Activated T-cell treated with anti-CD3 and anti-CD28 coated beads, Interleukin-2, amount 50 U/mL, for 72 hours (primary cell): Measurements from ENCODE around the gene FARP2. TPM values are rescaled to one million over a fixed set of nuclear protein-coding genes. Genes with fewer than 3 reads are reported as not detected.
A peak's percentile ranks its signal among the peaks of the same experiment; 100 is the strongest.

Source experiments
- ATAC-seq, 2 donors: fragments of 150-1000 bp; cut with Tn5 transposase; replicated peaks in 1 of 2; 2 replicates each; pipeline ENCODE4 v1.10.0; 2021; ENCODE audit warnings: moderate library complexity in 2 of 2, mild to moderate bottlenecking in 1 of 2
- DNase-seq, 2 donors: peaks; one replicate each; pipeline ENCODE4 v3.0.0; 2021 to 2022; ENCODE audit warnings: mixed read lengths in 1 of 2
- H3K27ac Mint-ChIP-seq: one replicate; pipeline ENCODE4 v1.8.0; 2022; ENCODE audit warnings: mild to moderate bottlenecking, moderate library complexity, mixed read lengths
- H3K27me3 Mint-ChIP-seq: one replicate; pipeline ENCODE4 v1.8.0; 2022; ENCODE audit warnings: low read depth, mixed read lengths
- H3K36me3 Mint-ChIP-seq, 2 donors: one replicate each; pipeline ENCODE4 v1.8.0; 2022; ENCODE audit warnings: mixed read lengths in 2 of 2, mild to moderate bottlenecking in 1 of 2; ENCODE audit not compliant: insufficient read depth in 2 of 2
- H3K4me1 Mint-ChIP-seq: one replicate; pipeline ENCODE4 v1.8.0; 2022; ENCODE audit warnings: low read depth, mixed read lengths
- H3K4me3 Mint-ChIP-seq, 2 donors: one replicate each; pipeline ENCODE4 v1.8.0; 2022; ENCODE audit warnings: mild to moderate bottlenecking in 2 of 2, mixed read lengths in 2 of 2, moderate library complexity in 2 of 2
- H3K9me3 Mint-ChIP-seq, 2 donors: one replicate each; pipeline ENCODE4 v1.8.0; 2022; ENCODE audit warnings: mixed read lengths in 2 of 2
- total RNA-seq, 2 donors: library from RNA; stranded (reverse); gene quantifications; one replicate each; pipeline ENCODE4 v1.2.3, GENCODE V29; 2022

FARP2 gene
- total RNA-seq, 2 donors from 2014 or later = 30.2 to 30.8 TPM

DNA sequence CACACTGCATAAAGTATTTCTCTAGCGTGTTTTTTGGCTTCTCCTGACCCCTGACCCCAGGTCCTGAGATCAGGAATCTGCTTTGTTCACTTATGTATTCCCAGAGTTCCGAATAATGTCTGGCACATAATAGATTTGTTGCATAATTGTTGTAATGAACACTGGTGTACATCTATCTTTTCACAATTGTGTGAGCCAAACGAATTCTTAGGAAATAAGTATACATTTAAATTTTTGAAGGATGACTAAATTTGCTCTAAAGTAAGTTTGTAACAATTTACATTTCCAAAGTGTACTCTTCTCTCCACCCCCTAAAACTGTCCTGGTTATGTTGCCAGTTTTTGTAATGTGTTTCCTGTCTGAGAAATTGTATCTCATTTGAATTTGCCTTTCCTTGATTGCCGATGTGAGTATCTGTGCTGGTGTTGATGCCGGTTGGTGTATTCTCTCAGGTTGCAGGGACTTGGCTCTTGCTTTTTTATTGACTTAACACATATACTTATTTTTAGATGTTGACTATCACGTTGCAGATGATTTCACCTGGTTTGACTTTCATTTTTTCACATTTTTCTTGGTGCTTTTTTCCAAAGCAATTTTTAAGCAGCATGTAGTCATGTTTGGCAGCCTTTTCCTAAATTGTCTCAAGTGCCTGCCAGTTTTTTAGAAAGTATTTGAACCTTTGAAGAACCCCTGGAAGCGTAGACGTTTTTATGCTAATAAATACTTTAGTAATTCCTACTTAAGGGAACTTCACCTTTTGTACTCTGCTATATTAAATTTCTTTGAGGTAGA, 16.1 kb upstream of the FARP2 start:
- no peaks in the 10 kb centered on the region for H3K9me3 Mint-ChIP-seq
- no peaks in the 10 kb centered on the region for H3K27me3 Mint-ChIP-seq
- H3K27ac Mint-ChIP-seq = peak overlapping the region; percentile 84
- ATAC-seq (no peak), DNase-seq (no peak)
- peaks cover 17 to 48% of the 10 kb centered on the region in 2 donors for H3K36me3 Mint-ChIP-seq
- H3K4me1 Mint-ChIP-seq = peaks cover 42% of the 10 kb centered on the region
- no peak overlapping the region for H3K4me3 Mint-ChIP-seq

DNA sequence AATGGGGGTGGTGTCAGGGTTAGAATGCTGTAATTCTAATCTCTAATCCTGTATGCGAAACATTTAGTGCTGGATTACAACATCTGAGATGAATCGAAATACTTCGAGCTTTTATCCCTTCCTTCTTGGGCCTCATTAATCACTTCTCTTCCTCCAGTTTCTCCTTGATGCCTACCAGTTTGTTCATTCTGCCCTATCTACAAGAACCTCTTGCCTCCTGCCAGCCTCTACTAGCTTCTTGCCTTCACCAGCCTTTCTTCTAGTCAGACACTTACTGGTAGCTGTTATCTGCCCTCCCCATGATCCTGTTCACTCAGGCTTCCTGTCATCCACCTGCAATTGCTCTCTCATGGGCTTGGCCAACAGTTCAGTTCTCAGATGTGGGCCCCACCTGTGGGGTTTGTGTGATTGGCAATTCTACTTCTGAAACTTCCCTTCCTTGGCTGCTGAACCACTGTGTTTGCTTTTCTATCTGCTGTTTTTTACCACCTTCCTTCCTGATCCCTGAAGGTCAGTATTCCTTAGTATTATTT, 15.4 kb upstream of the FARP2 start:
- Mint-ChIP-seq H3K36me3 (peaks cover 17 to 49% of the 10 kb centered on the region in 2 donors), H3K4me3 (peak overlapping the region in 1 of 2 donors; percentile 23), H3K27ac (peak overlapping the region; percentile 84), H3K27me3 (no peaks in the 10 kb centered on the region), H3K9me3 (no peaks in the 10 kb centered on the region), H3K4me1 (peaks cover 35% of the 10 kb centered on the region)
- ATAC-seq = no peak
- no peak for DNase-seq

DNA sequence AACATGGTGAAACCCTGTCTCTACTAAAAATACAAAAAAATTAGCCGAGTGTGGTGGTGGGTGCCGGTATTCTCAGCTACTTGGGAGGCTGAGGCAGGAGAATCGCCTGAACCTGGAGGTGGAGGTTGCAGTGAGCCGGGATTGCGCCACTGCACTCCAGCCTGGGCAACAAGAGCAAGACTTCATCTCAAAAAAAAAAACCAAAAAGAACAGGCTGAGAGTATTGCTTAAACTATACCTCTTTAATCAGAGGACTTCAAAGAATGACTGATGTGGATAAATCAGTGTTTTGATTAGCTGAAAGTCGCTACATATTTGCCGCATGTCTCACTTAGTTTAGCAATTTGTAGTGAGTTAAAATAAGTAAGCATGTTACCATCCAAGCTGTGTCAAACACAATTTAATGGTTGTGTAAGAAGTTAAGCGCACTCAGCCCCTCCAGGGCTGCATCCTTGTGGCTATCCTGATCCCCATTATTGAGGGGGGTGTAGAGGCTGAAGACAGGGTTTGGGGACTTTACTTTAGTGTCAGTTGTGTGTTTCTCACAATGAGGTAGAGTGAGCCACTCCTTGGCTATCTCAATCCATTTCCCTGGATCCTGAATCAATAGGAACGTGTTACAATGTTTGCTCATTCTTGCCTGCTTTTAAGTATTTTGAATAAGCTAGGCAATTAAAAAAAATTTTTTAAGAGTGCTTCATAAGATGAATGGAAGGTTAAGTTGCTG, 11.0 kb upstream of the FARP2 start:
- Mint-ChIP-seq H3K27ac (no peak overlapping the region), H3K4me1 (peaks cover 13% of the 10 kb centered on the region), H3K9me3 (no peaks in the 10 kb centered on the region), H3K4me3 (no peak overlapping the region), H3K27me3 (no peaks in the 10 kb centered on the region), H3K36me3 (peaks cover 17 to 47% of the 10 kb centered on the region in 2 donors)
- ATAC-seq (no peak), DNase-seq (no peak)

DNA sequence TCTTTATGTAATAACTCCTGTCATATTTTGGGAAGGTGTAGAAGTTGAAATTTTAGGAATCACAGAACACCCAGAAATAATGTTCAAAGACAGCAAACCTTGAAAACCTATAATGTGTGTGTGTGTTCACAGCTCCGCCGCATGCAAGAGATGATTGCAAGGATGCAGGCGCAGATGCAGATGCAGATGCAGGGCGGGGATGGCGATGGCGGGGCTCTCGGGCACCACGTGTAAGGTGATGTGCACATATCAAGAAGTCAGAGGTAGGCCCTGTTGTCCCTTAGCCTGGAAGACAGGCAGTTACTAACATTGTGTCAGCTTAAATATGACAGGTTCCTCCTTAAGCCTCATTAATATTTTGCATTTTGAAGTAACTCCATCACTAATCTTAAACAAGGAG, 6.1 kb upstream of the FARP2 start:
- Mint-ChIP-seq H3K27me3 (no peaks in the 10 kb centered on the region), H3K4me3 (no peak overlapping the region), H3K4me1 (peaks cover 9% of the 10 kb centered on the region), H3K36me3 (peaks cover 9 to 37% of the 10 kb centered on the region in 2 donors), H3K9me3 (no peaks in the 10 kb centered on the region), H3K27ac (no peak overlapping the region)
- no peak for ATAC-seq
- DNase-seq = no peak

DNA sequence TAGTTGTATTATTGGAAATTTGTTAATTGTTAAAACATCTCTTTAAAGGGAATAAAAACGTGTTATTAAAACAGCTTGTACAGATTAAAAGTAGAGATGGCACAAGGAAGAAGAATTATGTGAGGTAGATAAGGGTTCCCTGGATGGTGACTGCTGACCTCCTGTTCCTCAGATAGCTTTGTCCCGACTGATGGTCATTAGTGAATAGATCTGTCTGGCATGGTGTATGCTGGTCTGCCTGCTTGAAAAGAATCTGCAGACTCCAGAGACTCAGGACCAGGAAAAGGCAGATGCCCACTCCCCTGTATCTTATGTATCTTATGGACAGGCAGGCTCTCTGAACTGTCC, 5.6 kb upstream of the FARP2 start:
- Mint-ChIP-seq H3K4me1 (peaks cover 9% of the 10 kb centered on the region), H3K27me3 (no peaks in the 10 kb centered on the region), H3K9me3 (no peaks in the 10 kb centered on the region), H3K4me3 (no peak overlapping the region), H3K36me3 (peaks cover 9 to 37% of the 10 kb centered on the region in 2 donors), H3K27ac (peak overlapping the region; percentile 1)
- DNase-seq = no peak
- ATAC-seq = no peak

DNA sequence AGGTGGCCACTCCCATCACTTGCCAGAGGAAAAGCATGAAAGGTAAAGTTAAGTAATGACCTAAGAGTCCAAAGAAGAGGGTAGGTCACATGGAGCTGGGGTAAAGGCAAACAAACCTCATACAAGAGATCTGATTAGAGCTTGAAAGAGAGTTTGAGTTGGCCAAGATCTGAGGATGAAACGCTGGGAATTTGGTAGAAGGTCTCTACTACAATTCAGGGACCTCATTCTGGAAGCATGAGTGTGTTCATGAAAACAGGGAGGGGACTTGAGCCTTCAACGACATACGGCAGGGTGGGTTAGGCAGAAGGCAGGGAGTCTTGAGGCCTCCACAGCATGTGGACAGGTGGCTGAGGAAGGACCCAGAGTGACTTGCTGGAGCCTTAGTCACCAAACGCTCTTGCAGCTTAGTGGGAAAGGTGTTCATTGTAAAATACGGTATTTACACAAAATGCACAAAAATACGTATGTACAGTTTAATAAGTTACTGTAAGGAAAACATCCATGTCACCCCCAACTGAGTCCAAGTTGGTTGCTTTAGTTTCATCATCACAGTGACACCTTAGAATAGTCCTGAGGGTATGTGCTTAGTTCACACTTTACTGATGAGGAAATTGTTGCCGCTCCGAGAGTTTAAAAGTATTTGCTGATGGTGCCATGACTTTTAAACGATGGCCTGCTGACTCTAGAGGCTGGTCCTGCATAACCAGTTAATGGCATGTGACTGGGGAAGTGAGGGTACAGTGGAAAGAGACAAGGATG, 5.0 kb upstream of the FARP2 start:
- H3K4me1 Mint-ChIP-seq = peaks cover 9% of the 10 kb centered on the region
- H3K4me3 Mint-ChIP-seq = no peak overlapping the region
- ATAC-seq (no peak), DNase-seq (no peak)
- H3K27ac Mint-ChIP-seq = peak overlapping the region; percentile 1
- H3K9me3 Mint-ChIP-seq = no peaks in the 10 kb centered on the region
- no peaks in the 10 kb centered on the region for H3K27me3 Mint-ChIP-seq
- H3K36me3 Mint-ChIP-seq = peaks cover 9 to 35% of the 10 kb centered on the region in 2 donors

DNA sequence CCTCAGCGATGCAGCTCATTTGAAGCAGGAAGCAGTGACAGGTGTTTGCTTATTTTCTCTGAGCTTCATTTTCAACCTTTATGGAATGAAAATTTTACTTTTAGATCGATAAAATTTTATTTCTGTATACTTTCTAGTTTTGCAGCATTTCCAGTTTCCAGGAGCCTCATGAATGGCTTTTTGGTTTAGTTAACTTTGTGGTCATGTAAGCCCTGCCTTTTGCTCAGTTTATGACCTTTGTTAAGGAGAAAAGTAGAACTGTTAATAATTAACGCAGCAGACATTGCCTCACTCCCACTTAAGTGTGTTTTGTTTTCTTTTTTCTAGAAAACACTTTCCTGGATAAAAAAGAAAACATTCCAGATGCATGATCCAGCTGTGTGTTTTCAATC, 4.4 kb upstream of the FARP2 start:
- no peak for DNase-seq
- H3K4me1 Mint-ChIP-seq = peaks cover 9% of the 10 kb centered on the region
- H3K4me3 Mint-ChIP-seq = no peak overlapping the region
- peaks cover 9 to 31% of the 10 kb centered on the region in 2 donors for H3K36me3 Mint-ChIP-seq
- H3K27ac Mint-ChIP-seq = peak overlapping the region; percentile 28
- H3K27me3 Mint-ChIP-seq = no peaks in the 10 kb centered on the region
- no peak for ATAC-seq
- no peaks in the 10 kb centered on the region for H3K9me3 Mint-ChIP-seq

DNA sequence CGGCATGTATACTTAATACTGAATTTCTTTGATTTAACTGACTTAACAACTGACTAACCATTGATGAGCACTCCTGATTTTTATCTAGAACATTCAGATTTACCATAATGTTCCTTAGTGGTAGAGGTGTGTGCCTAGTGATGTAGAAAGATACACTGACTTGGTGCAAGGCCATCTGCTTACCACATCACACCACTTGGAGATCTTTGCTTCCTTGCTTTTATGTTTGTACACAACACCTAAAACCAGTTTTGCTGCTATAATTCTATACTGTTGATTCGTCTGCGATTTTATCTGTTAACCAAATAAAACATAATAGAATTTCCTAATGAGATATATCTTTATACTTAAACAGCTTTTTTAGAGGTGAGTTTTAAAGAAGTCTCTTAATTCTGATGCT, 3.9 kb upstream of the FARP2 start:
- no peak overlapping the region for H3K4me3 Mint-ChIP-seq
- H3K36me3 Mint-ChIP-seq = peaks cover 9 to 31% of the 10 kb centered on the region in 2 donors
- no peaks in the 10 kb centered on the region for H3K9me3 Mint-ChIP-seq
- peak overlapping the region; percentile 74 for H3K27ac Mint-ChIP-seq
- DNase-seq (no peak), ATAC-seq (no peak)
- peaks cover 13% of the 10 kb centered on the region for H3K4me1 Mint-ChIP-seq
- H3K27me3 Mint-ChIP-seq = no peaks in the 10 kb centered on the region

DNA sequence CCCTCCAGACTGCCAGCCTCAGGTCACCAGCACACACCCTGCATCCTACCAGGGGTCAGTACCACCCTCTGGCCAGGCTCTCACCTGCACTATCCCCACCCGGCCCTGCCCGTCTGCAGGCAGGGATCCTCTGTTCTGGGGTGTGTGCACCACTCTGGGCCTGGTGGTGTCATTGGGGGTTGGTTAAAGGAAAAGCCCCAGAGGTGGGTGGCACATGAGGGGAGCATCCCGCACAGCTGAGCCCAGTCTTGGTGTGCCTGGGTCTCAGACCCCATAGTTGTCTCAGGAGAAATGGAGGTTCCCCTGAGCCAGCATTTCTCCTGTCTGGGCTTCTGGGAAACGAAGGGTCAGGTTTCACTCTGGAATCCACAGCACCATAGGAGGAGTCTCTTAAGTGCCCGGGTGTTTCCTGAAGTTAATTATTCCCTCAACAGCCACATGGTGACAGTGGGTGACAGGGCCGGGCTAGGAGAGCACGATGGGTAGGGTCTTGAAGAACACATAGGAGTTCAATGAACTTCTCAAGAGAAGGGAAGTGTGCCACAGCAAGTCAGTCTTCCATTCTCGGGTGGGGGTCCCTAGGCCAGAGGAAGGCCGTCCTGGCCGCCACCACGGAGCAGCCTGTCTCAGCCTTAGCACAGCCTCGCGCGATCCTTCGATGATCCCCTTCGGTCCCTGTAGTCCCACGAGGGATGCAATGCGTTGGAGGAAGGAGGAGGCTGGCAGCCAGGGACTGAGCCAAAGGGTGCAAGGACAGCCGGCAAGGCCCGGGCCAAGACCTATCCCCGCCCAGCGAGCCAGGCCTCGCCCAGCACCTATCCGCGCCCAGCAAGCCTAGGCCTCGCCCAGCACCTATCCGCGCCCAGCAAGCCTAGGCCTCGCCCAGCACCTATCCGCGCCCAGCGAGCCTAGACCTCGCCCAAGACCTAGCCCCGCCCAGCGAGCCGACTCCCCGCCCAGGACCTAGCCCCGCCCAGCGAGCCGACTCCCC, 1.1 kb upstream of the FARP2 start:
- H3K9me3 Mint-ChIP-seq = no peaks in the 10 kb centered on the region
- no peak overlapping the region for H3K27ac Mint-ChIP-seq
- no peaks in the 10 kb centered on the region for H3K27me3 Mint-ChIP-seq
- H3K4me3 Mint-ChIP-seq = peak overlapping the region in 1 of 2 donors; percentile 13
- DNase-seq (peak; percentile 77 to 79), ATAC-seq (peak; percentile 23 to 32)
- peaks cover 5 to 19% of the 10 kb centered on the region in 2 donors for H3K36me3 Mint-ChIP-seq
- peaks cover 29% of the 10 kb centered on the region for H3K4me1 Mint-ChIP-seq

DNA sequence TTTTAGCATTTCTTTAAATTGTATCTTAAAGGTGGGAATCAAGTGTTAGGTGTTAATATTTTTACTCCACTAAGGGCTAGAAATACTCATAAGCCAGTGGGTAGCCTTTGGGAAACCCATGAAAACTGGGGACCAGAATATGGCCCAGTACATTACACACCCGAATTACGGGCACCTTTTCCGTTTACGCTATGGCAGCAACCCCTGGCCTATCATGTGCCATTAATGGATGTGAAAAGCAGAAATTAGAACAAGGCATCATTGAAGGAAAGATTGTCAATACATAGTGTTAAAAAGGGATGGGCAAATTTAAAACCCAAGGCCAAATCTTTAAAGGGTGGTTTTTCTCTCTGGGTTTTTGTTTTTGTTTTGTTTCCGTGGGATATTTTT, 781 bp downstream of the FARP2 start:
- DNase-seq = no peak
- ATAC-seq = no peak
- Mint-ChIP-seq H3K4me3 (peak overlapping the region; percentile 83 to 84), H3K4me1 (peaks cover 40% of the 10 kb centered on the region), H3K9me3 (no peaks in the 10 kb centered on the region), H3K36me3 (peaks cover 5 to 9% of the 10 kb centered on the region in 2 donors), H3K27ac (peak overlapping the region; percentile 35), H3K27me3 (no peaks in the 10 kb centered on the region)

DNA sequence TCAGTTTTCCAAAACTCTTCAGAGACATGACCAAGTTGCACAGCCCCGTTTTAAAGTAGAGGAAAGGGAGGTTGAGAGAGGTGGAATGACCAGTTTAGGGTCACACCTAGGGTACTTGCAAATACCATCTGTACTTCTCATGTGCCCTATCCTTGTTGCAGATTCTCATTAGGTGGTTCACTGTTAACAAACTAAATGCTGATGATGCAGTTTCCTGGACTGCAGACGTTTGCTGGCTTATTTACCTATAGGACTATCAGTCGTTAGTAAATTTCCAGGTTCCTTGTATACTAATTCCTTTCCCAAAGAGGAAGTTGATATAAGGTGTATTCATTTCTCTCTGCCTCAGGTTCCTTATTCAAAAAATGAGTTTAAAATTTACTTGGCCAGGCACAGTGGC, 1.4 kb downstream of the FARP2 start:
- H3K4me1 Mint-ChIP-seq = peaks cover 36% of the 10 kb centered on the region
- H3K27me3 Mint-ChIP-seq = no peaks in the 10 kb centered on the region
- H3K36me3 Mint-ChIP-seq = peaks cover 5% of the 10 kb centered on the region in 2 donors
- peak overlapping the region; percentile 83 to 84 for H3K4me3 Mint-ChIP-seq
- H3K9me3 Mint-ChIP-seq = no peaks in the 10 kb centered on the region
- peak overlapping the region; percentile 35 for H3K27ac Mint-ChIP-seq
- ATAC-seq = no peak
- DNase-seq = no peak

DNA sequence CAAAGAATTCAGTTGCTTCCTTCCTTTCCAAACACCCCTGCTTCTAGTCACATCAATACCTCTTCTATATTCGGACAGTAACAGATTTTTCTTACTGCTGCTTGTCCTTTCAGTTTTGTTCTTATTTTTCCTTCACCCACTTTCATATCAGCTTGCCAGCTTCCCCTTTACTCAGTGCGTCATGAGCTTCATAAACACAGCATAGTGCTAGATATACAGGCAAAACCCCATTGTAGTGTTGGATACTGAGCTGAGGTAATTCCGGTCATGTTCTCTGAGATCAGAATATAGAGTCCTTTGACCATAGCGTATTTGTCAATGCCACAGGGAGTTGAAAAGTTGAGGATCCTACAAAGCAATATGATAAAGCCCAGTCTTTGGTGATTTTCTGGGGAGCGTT, 2.4 kb downstream of the FARP2 start:
- Mint-ChIP-seq H3K27me3 (no peaks in the 10 kb centered on the region), H3K4me1 (peaks cover 36% of the 10 kb centered on the region), H3K9me3 (no peaks in the 10 kb centered on the region), H3K4me3 (peak overlapping the region in 1 of 2 donors; percentile 34), H3K36me3 (peaks cover 0 to 1% of the 10 kb centered on the region in 2 donors), H3K27ac (peak overlapping the region; percentile 16)
- DNase-seq (no peak), ATAC-seq (no peak)
